NCI-H1092 (cell line): Measurements from ENCODE around the gene BEAN1.

Experiments used
- DNase-seq: peaks from one replicate; lab custom pipeline; 2025; lab: John Stamatoyannopoulos, UW

The BEAN1 gene

DNA sequence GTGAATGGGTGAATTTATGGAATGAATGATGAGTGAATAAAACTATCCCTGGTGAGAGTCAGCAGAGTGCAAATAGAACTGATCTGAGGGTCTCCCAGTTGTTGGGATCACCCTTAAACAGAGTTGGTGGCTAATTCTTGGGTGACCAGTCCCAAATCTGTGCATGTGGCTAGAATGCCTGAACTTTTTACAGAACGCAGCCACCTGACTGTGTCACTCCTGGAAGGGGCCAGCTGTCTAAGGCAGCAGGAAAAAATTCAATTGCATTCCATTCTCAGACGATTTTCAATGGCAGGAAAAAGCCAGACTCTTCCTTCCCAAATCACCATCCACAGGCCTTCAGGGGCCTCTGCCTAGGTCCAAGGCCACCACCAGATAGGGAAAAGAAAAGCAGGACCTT, 43.5 kb downstream of the BEAN1 start:
- no peak for DNase-seq

DNA sequence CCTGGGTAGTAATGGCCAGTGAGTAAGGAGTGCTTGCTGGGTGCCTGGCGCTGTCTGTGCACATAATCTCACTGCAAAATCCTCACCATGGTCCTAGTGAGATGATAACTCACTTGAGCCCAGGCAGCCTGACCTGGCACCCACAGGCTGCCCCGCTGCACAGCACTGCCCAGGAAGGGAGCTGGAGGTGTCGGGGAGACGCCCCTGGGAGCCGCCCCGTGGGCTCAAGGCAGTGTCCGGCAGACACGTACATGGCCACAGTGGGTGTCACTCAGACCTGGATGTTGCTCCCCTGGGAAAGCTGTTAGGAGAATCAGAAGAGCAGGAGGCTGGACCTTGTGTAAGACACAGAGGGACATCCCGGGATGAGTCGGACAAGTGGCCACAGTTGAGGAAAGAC, 44.2 kb downstream of the BEAN1 start:
- DNase-seq: no peak

DNA sequence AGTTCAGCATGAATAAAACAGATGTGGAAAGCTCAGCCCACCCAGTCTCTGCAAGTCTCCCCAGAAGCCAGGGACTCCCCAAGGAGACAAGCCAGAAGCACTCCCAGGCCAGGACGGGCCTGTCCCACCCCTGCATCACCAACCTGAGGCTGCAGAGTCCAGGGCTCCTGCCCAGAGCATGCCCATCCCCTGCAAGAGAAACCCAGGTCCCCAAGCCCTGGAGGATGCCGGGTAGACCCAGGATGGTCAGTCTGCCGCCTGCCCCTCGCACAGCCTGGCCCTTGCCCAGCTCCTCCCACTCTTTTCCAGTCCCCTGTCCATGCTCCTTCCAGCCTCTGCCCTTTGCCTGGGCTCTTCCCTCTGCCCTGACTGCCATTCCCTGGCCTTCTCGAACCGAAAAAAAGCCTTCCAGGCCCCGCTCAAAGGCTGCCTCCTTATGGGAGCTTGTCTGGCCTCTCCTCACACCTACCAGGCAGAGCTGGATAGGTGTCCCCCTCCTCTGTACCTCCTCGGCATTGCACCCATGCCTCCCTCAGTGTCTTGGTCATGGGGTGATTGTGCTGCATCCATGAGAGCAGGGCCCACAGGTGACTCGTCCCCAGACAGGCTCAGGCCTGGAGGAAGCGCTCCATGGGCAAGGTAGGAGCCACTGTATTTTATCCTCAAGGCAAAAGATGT, 44.8 kb downstream of the BEAN1 start:
- no peak for DNase-seq

DNA sequence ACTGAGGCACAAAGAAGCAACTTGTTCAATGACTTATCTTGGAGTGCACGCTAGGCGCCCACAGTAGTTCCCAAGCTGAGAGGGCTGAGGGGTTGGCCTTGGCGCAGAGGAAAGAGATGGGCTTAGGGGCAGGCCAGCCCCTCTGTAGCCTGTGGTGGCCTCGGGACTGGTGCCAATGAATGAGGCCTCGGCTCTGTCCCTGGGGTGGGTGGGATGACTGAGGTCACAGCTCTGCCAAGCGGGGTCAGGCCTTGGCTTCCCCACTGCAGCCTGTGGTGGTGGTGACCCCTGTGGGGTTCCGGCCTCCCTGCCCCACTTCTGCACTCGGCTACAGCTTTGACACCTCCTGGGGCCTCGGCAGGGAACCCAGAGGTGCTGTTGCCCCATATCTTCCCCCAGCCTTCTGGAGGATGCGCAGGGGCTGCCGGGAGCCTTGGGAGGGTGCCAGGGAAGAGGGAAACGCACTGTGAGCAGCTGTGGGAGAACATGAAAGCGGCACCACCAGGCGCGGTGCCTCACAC, 46.0 kb downstream of the BEAN1 start:
- no peak for DNase-seq

DNA sequence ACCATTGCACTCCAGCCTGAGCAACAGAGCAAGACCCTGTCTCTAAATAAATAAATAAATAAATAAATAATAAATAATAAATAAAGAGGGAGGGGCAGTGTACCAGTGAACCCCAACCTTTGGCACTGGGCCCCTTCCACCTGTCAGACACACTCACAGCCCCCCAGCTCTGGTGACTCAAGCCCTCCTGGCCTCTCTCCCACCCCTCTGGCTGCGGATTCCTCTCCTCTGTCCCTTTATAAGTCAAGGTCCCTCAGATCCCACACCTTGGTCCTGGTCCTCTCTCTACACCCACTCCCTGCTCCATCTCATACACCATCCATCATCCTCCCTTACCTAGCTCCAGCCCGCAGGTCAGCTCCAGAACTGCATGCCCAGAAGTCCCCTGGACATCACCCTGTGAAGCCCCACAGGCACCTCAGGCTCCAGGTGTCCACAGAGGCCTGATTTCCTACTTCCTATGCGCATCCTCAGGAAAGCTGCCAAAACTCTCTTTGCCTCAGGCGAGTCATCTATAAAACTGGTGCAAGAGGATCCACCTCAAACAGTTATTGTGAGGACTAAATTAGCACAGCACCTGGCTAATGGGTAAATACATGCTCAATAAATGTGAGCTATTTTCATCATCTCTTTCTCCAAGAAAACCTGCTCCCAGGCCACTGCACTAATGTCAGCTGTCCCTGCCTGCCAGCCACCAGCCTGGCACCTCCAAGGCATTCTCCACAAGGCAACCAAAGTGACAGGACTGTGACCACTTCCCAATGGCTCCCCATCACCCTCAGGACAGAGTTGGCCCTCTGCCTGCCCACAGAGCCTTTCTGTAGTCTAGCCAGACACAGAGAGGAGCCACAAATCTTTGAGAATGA, 46.8 kb downstream of the BEAN1 start:
- peak; percentile 62 for DNase-seq

DNA sequence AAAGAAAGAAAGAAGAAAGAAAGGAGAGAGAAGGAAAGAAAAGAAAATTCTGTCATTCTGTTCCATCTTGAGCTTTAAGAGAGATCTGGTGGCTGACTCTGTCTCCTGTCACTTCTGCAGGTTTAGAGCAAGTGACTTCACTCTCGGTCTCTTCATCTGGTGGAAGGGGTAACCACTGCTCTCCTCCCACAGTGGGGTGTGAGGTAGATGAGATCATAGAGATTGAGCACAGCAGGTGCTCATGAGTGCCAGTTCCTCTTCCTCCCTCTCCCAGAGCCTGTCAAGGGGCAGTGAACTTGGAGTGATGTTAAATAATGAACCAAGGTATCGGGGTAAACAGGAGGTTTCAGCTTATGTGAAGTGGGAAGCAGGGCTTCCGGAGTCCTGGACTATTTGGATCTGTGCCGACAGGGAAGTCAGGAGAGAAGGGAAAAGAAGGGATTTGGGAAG, 47.7 kb downstream of the BEAN1 start:
- peak; percentile 55 for DNase-seq

DNA sequence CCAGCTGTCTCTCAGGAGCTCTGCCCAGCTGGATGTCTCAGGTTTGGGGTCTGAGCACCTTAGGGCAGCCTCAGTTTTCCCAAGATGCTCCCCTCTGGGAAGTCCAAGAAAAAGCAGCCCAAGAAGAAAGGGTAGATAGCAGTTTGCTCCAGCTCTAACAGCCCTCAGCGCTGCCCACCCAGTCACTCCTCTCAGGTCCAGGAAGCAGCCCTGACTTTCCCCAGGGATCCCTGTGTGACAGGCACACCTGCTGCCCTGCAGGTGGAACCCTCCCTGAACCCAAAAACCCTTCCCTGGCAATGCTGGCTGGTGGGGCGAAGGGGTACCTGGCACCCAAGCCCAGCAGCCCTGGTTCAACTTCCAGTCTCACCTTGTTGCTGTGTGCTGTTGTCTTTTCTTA, 48.1 kb downstream of the BEAN1 start:
- no peak for DNase-seq

DNA sequence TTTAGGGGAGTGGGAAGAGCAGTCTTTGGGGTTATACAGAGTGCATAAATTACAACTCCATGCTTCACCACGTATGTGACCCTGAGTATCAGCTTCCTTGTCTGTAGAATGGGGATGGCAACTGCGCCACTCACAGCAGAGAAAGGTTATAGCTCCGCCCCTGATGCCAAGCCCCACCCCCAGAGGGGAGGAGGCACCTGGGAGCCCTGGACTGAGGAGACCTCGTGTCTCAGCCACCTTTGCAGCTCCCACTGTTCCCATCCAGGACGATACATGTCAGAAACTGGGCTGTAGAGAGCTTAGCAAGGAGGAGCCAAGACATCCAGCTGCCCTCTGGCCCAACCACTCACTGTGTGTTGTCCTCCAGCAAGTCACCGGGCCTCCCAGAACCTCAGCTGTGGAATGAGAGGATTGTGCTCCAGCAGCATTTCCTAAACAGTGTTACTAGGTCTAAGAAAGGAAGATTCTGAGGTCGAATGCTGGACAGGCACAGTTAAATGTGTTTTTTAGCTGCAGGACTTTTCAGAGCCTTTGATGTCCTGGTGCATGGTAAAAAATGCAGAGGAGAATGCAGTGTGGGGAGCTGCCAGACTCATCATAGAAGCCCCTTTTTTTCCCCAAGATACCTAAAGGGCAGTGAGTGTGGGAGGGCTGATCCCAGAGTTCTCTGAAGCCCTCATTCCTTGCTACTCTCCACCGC, 49.4 kb downstream of the BEAN1 start:
- no peak for DNase-seq

DNA sequence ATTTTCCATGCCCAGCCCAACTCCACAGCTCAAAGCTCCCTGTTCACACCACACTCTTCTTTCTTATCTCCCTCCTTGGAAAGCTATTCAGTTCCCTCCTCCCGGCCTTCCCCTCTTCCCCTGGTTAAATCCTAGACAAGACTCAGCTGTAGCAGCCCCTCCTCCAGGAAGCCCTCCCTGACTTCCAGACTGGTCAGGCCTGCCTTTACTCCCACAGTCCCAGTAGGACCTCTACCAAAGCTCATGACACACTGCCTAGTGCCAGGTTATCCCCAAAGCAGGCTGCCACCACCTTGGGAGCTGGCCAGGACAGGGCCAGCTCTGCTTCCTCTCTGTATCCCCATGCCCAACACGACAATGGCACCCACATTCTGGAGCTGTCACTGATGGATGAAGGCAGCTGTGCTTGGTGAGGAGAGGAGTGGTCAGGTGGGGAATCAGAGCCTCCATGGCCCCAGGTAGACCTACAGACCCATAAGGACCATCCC, 50.0 kb downstream of the BEAN1 start:
- DNase-seq: no peak

DNA sequence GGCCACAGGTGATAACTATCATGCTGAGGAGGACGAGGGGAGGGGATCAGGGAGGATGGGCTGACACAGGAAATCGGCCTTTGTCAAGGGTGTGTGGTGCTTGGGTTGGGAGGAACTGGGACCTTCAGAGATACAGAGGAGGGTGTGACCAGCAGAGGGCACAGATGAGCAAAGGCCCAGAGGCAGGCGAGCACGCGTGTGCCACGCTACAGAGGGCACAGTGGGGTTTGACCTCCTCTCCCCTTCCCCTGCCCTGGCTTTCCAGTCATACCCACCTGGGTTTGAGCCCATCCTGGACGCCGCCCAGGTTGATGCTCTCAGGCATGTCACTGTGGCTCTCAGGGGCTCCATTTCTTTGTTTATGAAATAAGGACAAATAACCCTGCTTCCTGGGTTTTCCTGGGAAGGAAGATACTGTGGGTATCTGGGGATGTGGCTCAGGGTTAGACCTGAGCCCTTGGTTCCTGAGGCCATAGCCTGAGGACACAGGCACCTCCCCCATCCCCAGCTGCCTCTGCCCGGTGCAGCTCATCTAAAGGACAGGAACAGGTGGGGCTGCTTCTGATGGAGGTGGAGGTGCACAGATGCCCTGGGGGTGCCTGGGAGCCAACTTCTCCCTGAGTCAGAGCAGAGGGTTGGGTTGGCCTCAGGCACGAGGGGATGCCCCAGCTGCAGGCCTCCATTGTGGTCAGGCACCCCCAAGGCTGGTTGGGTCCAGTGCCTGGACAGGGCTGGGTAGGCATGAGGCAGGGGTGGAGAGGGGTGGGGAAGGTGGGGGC, 51.8 kb downstream of the BEAN1 start:
- DNase-seq: no peak

DNA sequence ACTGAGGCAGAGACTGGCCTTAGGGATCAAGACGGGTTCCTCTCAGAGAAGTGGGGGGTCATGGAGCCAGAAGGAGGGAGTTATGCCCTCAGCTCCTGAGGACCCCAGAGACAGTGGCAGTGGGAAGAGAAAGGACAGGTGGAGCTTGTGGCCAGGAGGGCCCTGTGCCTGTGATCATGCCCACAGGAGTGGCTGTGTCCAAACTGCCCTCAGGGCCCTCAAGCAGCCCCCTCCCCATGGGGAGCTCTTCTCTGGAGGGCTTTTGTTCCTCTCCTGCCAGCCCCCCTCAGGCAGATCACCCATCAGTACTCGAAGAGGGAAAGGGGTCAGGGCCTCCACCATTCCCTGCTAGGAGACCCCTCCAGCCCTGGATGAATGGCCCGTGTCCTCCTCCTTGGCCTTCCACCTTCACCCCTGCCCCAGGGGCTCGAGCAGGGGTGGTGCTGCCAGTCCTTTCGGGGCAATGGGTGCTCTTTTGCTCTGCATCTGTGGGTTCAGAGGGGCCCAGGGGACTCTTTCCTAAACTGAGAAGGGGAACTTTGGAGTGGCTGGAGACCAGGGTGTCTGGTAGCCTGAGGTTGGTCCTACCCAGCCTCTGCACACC, 52.7 kb downstream of the BEAN1 start:
- DNase-seq: no peak

DNA sequence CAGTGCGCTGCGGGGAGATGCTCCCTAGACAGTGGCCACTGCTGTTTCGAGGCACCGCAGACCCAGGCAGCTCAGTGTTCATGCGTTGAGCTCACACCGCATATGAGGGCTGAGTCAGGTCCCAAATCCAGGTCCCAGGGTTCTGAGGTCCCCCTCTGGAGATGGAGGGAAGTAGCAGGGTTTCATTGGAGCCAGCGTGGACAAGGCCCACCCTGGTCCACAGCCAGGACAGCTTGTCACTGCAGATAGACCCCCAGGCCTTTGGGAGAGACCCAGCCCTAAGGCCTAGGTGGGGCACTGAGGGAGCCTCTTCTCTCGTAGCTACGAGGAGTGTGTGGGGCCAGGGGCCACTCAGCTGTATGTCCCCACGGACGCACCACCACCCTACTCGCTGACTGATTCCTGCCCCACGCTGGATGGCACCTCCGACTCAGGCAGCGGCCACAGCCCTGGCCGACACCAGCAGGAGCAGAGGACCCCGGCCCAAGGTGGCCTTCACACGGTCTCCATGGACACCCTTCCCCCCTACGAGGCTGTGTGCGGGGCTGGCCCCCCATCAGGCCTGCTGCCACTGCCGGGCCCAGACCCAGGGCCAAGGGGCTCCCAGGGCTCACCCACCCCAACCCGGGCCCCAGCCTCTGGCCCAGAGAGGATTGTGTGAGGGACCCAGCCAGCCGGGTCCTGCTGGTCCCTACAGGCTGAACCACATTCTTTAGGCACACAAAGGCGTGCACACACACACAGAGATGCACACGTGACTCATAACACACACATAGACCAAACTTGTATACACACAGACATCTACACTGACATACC, 53.4 kb downstream of the BEAN1 start:
- no peak for DNase-seq

DNA sequence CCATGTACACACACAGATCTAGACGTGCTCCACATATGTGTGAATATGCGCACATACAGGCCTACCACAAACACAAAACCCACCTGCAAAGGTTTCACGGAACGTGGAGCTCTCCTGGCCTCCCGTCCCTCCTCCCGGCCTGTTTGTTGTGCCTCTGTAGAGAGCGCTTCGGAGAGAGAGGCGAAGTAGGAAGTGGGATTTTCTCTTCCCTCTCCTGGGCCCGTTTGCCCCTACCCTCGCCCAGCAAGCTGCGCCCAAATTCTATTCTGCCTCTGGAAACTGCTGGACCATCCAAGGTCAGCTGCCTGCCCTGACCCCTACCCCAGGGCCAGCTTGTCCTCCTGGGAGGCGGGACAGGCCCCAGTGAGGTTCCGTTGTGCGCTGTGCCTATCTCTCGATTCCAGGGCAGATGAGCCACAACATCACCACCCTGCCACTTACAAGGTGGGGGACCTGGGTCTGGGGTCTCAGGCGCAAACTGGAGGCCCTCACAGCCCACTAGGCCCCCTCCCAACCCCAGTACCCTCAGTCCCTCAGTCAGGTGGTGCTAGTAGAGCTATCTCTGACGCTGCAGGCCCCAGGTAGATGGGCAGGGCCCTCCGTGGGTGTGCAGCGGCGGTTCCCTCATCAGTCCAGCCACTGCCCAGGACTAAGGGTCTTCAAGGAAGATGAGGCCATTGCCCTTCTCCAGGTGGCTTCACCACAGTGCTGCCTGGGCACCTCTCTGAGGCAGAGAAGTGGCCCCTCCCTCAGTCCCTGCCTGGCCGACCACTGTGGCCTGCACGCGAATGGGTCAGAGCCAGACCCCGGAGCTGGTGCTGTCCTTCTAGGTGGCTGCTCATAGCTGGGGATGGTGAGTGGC, 54.2 kb downstream of the BEAN1 start:
- DNase-seq: no peak

DNA sequence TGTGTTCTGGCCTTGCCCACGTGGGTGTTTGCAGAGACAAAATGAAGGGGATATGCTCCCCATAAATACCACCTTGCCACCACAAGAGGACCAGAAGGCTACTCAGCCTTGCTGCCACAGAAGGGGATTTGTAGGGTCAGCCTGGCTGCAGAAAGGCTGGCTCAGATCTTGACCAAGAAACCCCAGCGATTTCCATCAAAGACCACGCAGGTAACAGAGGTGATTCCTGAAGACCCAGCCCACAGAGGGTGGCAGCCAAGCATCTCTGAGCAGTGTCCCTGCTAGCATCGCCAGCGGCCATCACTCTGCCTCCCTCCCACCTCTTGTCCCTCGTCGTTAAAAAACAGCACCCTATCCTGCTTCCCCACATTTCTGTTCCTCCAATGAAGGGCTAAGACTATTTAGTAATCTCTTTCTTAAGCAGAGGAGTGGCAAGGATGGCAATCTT, 54.9 kb downstream of the BEAN1 start:
- DNase-seq: no peak

DNA sequence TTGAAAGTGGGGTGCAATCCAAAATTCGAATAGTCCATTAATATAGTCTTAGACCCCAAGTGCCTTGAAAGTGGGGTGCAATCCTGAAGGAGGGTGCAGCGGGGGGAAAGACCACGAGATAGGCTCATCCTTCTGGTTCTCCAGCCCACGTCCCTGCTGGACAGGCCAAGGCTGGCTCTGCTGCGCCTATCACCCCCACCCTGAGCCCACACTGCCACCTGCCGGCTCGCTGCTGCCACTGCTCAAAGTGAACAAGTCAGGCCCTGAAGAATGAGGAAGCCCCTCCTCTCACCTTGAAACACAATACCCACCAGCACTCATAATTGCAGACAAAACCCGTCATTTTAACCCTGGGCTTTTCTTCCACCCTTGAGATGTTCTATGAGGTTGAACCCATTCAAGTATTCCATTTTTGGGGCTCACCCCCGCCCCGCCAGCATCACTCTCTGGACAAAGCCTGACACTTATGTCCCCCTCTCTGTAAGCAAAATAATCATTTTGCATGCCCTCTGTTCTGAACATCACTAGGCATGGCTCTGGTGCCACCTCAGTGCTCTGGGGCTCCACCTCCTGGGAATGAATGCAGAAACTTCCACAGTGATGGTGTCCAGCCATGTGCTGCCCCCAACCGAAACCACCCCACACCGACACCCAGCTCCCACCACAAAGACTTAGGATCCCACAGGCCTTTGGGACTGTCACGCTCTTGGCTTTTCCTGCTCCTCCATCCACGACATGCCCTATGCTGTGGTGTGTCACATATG, 56.8 kb downstream of the BEAN1 start:
- DNase-seq: peak; percentile 72

DNA sequence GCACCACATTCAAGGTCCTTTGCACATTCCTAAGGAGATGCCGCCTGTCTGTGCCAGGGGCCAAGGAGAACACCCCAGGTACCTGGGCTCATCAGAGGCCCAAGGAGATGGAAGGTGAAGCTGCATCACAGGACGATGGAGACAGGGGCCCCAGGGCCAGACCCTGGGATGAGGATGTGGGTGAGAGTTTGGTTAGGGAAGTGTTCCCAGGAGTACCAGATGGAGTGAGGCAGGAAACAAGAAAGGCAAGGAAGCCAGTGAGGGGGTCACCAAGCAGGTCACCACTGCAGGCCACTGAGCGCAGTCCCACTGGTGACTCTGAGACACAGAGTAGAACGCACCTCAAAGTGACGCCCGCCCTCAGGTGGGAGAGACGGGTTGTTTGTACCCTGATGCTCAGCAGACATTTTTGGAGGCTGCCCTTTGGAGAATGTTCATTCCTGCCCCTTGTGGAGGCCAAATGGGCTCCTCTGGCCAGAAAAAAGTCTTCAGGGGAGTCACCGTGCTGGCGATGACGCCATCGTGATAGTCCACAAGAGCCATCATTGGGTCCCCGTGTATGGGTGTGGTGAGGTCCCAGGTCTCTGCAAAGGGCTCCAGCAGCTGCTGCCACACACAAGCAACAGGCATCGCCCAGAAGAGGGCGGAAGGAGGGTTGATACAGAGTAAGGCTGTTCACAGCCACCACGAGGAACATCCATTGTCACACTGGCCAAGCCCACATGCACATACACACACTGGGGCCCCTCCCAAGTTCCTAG, 57.5 kb downstream of the BEAN1 start:
- DNase-seq: no peak

DNA sequence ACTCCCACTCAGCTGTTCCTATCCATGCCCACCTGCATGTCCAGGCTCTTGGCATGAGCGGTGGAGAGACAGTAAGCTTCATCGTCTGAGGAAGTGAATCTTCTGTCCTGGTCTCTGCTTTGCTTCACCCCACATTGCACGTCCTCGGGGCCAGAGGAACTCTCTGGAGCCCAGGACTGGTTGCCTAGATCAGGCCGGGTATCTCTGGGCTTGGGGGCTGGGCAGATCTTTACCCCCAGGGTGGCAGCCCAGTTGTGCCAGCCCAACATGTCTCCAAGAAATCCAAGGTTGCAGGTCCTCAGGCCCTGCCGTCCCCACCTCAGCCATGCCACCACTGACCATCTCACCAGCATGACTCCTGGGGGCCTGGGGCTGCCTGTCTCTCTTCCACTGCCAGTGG, 58.3 kb downstream of the BEAN1 start:
- DNase-seq: no peak
